ENCODE data around the gene TRIM44.
"Not testable (repeated sequence)": the region's sequence is repeated elsewhere in the genome, so short reads cannot be mapped to it uniquely, and the experiment has no call there.

Gene TRIM44

DNA sequence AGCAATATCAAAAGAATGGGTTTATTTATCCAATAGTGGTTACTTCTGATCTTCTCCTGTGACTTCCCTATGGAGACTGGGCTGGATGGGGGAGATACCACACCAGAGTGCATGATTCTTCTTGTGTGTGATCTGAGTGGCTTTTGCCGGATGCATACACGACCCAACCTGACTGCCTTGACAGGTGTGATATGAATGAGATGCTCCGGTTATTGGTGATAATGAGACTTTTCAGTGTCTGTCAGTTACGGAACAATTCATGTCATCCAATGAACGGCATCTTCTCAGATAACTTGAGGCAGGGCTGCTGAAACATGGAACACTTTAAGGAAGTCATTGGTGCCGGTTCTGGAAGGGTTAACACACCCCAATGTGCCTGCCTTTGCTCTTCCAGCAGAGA lies 26.6 kb upstream of the TRIM44 start:
- no peak for DNase-seq

DNA sequence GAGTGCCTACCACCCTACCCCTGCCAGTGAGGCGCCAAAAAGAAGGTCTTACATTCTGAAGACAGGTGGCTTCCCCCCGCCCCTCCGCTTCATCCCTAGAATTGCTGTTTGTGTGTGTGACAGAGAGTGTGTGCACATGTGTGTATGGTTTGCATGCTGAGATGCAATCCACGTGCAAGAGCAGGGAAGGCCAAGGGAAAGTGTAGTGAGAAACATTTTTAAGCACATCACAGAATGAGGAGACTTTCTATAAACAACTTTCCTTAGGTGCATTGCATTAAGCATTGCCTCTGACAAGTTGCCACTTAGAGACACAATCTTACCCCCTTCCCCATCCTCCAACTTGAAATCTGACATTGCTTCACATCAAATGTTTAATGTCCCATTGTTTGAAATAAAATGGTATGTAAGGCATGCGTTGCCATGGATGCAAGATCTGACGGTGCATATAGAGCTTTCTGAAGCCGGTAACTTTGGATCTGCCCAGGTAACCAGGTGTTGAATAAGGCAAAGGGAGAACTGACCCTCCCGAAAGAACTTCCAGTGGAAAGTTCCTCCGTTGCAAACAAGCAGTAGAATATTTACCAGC lies 22.9 kb upstream of the TRIM44 start:
- no peak for DNase-seq

GRCh38 chr11:35641171-35641897 lies 21.2 kb upstream of the TRIM44 start:
- no peak for DNase-seq

- DNase-seq: no peak
These were observed 20.6 kb upstream of the TRIM44 start for GRCh38 chr11:35641964-35642363.

- DNase-seq: peak in 1 of 2 experiments; percentile 19
These were observed 15.0 kb upstream of the TRIM44 start for GRCh38 chr11:35647421-35648093.

- no peak for DNase-seq
These were observed 12.6 kb upstream of the TRIM44 start for GRCh38 chr11:35650006-35650405.

DNA sequence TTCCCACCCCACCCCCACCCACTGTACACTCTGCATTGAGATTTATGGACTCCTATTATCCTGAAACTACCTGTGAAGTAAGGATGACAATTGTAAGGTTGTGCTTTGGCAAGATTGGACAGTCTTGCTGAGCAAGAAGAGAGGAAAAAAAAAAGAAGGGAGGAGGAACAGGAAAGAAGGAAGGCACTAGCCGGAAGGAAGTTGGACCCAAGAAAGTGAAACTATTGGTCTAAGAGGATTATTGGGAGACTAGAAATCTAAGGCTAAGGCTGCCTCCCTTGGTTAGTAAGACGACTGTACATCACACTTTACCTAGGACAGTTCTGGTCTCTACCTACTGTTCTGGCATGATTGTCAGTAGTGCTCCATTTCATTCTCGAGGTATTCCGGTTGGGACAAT lies 12.1 kb upstream of the TRIM44 start:
- no peak for DNase-seq

DNA sequence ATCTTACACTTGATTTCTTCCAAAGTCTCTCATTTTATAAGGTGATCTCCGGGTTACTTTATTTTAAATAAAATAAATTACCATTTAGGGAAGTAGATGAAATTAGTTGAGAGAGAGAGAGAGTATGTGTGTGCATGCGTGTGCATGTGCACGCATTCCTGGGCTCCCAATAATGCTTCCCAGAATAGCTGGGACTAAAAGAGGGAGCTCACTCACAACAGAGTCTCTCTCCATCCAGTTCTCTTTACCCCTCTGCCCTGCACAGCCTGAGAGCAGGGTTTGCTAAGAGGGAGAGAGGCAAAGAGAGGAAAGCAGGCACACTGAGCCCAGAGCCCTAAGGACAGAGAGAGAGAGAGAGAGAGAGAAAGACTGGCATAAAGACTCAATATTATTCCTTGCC lies 11.3 kb upstream of the TRIM44 start:
- DNase-seq: no peak

DNA sequence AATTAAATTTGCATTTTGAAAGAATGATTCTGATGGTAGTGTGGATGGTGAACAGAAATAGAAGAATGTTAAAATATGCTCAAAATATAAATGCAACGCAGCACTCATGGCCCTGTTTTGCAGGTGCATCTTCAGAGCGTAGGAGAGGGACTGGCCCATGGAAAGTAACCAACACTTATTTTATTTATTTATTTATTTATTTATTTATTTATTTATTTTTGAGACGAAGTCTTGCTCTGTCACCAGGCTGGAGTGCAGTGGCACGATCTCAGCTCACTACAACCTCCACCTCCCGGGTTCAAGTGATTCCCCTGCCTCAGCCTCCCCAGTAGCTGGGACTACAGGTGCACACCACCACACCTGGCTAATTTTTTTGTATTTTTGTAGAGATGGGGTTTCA lies 9.8 kb upstream of the TRIM44 start:
- not testable (repeated sequence) for DNase-seq

GRCh38 chr11:35654711-35655110 lies 7.9 kb upstream of the TRIM44 start:
- DNase-seq: no peak

- no peak for DNase-seq
These were observed 7.3 kb upstream of the TRIM44 start for GRCh38 chr11:35655254-35655653.

GRCh38 chr11:35655856-35656255 lies 6.7 kb upstream of the TRIM44 start:
- no peak for DNase-seq

DNA sequence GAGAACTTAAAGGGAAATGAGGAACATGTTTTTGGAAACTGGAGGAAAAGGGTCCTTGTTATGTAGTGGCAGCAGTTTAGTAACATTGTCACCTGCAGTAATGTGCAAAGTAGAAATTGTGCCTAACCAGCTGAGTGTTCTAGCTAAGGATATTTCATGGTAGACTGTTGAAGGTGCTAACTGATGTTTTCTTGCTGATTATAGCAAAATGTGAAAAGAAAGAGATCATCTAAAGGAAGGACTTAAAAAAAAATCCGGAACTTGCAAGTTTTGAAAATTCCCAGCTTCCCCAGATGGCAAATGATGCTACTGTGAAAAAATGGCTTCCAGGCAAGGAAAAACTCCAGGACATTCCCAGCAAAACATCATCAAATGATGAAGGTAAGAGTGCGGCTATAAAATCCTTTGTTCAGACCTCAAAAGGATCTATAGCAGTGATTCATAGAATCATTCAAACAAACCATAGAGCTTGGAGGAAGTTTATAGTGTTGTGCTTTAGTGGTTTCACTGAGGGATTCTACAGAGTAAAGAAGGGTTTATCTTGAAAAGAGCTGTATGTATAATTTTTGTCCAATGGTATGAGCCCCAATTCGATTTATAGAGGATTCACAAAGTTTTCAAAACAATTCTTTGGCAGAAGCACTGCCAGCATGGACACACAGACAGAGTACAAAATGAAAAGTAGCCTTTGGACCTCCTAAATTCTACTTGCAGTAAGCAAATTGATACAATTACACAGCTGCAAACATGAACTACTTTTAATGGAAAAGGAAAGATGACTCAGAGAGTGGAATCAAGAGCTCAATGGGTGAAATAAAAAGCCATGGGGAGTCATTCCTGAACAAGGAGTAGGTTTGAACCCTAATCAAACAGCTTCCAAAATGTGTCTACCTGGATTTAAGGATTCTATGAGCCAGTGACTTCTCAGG lies 4.3 kb upstream of the TRIM44 start:
- DNase-seq: no peak

DNA sequence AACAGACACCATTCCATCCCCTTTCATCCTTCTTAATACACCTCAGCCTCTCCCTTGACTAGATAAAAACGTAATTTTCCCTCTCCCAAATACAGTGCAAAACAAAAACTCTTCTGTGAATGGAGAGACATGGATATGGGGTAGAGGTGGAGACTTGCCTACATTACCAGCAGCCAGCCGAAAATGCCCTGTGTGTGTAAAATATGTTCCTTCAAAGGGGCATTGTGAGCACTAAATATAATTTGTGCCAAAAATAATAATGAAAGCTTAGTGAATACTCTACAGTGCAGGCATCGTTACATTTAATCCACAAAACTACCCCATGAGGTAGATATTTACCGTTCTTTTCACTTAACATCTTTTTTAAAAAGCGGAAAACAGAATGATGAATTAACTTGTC lies 1.0 kb upstream of the TRIM44 start:
- DNase-seq: no peak

DNA sequence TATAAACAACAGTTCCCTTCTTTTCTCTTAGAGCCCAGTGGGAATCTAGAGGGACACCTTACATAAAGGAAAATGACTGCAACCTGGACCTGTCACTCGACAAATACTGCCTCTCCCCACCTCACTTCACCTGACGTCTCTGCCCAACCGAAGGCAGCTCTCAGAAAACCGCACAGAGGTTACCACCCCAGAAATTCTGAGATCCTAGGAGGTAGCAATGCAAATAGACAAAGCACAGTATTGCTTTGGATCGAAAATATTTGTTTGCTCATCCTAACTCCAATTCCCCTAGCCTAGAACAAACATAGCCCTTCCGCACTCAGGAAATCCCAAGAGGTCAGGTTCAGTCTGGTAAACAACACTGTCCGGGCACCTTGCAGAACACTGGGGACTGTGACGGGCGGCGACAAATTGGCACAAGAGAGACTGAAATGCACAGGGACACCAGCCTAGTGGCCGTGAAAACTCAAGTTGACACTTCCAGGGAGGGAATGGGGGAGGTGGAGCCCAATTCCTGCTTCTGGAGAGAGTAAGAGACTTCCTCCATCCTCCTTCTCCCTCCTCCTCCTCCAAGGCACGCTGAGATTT lies 420 bp upstream of the TRIM44 start:
- peak; percentile 45 to 62 for DNase-seq

DNA sequence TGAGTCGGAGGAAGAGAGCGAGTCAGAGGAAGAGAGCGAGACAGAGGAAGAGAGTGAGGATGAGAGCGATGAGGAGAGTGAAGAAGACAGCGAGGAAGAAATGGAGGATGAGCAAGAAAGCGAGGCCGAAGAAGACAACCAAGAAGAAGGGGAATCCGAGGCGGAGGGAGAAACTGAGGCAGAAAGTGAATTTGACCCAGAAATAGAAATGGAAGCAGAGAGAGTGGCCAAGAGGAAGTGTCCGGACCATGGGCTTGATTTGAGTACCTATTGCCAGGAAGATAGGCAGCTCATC lies 780 bp downstream of the TRIM44 start:
- DNase-seq: no peak

- no peak for DNase-seq
These were observed 2.4 kb downstream of the TRIM44 start for GRCh38 chr11:35664977-35665441.

DNA sequence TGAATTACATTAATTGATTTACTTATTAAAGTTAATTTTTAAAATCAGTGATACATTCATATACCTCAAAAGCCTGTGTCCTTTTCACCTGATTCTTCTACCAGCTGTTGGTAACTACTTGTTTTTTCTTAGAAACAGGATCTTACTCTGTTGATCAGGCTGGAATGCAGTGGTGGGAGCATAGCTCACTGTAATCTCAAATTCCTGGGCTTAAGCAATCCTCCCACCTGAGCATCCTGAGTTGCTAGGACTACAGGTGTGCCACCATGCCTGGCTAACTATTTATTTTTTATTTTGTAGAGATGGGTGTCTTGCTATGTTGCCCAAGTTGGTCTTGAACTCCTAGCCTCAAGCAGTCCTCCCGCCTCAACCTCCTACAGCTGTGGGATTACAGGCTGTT lies 4.7 kb downstream of the TRIM44 start:
- DNase-seq: no peak

GRCh38 chr11:35668350-35668749 lies 5.8 kb downstream of the TRIM44 start:
- DNase-seq: not testable (repeated sequence)

GRCh38 chr11:35671396-35672127 lies 9.0 kb downstream of the TRIM44 start:
- DNase-seq: no peak

DNA sequence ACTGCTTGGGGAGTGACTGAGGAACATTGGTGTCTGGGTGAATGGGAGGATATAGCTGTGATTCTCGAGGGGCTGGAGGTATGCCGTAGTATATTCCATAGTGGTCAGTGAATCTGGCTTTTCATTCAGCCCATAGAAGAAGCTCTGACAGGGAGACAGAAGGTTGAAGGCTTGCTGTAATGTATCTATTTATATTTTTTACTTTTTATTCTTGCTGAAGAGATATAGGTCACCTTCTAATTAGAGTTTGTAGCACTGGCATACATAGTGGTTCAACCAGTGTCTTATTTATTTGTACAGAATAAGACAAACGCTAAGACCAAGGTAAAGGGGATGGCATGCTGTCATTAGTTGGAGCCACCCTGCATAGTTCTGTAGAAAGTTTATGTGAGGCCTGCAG lies 10.0 kb downstream of the TRIM44 start:
- DNase-seq: no peak

Measured in NCI-H187 (cell line).